Upper lobe of left lung (tissue), 6 donors: ENCODE results near the gene ATP2C1. TPM values are rescaled to one million over a fixed set of nuclear protein-coding genes. Genes with fewer than 3 reads are reported as not detected.

ENCODE experiments used
- ATAC-seq, 2 donors: fragments of 200-7000 bp; cut with Tn5 transposase; one replicate each; pipeline ENCODE4 v1.9.1; 2022; ENCODE audit warnings: mild to moderate bottlenecking in 2 of 2, moderate library complexity in 2 of 2; ENCODE audit not compliant: low FRiP score in 2 of 2
- DNase-seq, 2 donors: peaks; one replicate each; pipeline ENCODE4 v3.0.0-alpha.2; 2019 to 2020
- H3K27ac ChIP-seq, 4 donors: fragments of 200-600 bp; sonication (generic); one replicate each; pipeline ENCODE4 v1.5.1; 2016 to 2019
- H3K27me3 ChIP-seq, 4 donors: fragments of 200-600 bp; sonication (generic); one replicate each; pipeline ENCODE4 v1.5.1; 2017 to 2019
- H3K36me3 ChIP-seq, 4 donors: fragments of 200-600 bp; sonication (generic); one replicate each; pipeline ENCODE4 v1.5.1; 2016 to 2019
- H3K4me1 ChIP-seq, 4 donors: fragments of 200-600 bp; sonication (generic); one replicate each; pipeline ENCODE4 v1.5.1; 2018 to 2019
- H3K4me3 ChIP-seq, 4 donors: fragments of 200-600 bp; sonication (generic); one replicate each; pipeline ENCODE4 v1.5.1; 2017 to 2019; ENCODE audit warnings: mild to moderate bottlenecking in 2 of 4, moderate library complexity in 1 of 4
- H3K9me3 ChIP-seq, 4 donors: fragments of 200-600 bp; sonication (generic); one replicate each; pipeline ENCODE4 v1.5.1; 2018 to 2019
- EP300 ChIP-seq, 4 donors: sonication (generic); formaldehyde crosslinking; IDR thresholded peaks; one replicate each; pipeline ENCODE4 v1.5.1; 2017; ENCODE audit warnings: antibody characterized with exemption in 4 of 4, control low read depth in 2 of 4
- POLR2A ChIP-seq, 4 donors: fragments of 450-650 bp; IDR thresholded peaks; one replicate each; pipeline ENCODE4 v1.5.1; 2016 to 2017; ENCODE audit warnings: antibody characterized with exemption in 4 of 4, mild to moderate bottlenecking in 2 of 4
- POLR2AphosphoS5 ChIP-seq, 2 donors: sonication (generic); formaldehyde crosslinking; IDR thresholded peaks; one replicate each; pipeline ENCODE4 v1.5.1; 2017; ENCODE audit warnings: antibody characterized with exemption in 2 of 2
- WGBS, 2 donors: methylation state at CpG; one replicate each; pipeline ENCODE4 v1.1.5; 2017 to 2018; 5-methylcytosine and 5-hydroxymethylcytosine counted together
- total RNA-seq, 6 donors: library from RNA; depleted of rRNA in 4 of 6; stranded (reverse); fragments of >200 nt in 4 of 6; gene quantifications; one replicate each; pipeline versions ENCODE4 v1.1.0 to v1.2.1, GENCODE V29; 2016 to 2021
- TF ChIP-seq, protein P1 (sequence below), 6 experiments: fragments of 450-650 bp in 4 of 6; fragments of 200-600 bp in 2 of 6; sonication (generic) in 2 of 6; IDR thresholded peaks; one replicate each; pipeline ENCODE4 v1.5.1; 2016 to 2019; ENCODE audit warnings: antibody characterized with exemption in 6 of 6
- donor health status: DM: no; HTN: no; CAD: no; lungs with moderate emphysema.
- donor health status: DM: no; HTN: yes; CAD: no; lungs with severe emphysema.

The ATP2C1 gene
- total RNA-seq, 6 donors from 2014 or later: 50.3 to 131 (median 114) TPM

DNA sequence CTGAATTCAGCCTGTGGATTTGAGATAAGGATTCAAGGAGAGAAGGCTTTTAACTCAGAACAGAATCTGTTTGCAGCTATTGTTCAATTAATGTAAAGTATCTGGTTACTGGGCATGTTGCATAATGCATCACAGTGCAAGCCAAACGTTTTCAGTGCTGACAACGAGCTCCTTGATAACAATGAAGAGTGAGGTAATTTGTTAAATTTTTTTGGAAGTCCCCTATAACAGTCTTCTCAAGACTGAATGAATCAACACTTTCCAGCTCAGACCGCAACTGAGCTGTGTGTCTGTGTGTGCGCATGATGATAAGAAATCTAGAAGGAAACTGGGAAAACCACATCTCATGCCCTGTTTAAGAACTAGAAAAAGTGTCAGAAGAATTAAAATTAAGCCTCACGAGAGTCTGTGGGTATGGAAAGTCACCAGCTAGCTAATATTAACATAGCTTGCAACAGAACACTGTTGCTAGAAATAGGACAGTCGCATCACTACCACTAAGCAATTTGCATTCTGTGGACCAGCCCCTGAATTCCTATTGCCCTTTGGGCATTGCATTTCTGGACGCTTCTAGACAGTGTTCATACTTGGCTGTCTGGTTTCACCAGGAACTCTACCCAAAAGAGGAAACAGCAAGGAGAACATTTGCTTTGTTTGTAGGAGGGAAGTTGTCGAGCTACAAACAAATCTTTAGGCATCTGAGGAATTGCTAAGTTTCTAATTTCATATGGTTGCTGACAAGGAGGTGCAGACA is 43.7 kb upstream of the ATP2C1 start:
- TF ChIP-seq, protein P1, sequence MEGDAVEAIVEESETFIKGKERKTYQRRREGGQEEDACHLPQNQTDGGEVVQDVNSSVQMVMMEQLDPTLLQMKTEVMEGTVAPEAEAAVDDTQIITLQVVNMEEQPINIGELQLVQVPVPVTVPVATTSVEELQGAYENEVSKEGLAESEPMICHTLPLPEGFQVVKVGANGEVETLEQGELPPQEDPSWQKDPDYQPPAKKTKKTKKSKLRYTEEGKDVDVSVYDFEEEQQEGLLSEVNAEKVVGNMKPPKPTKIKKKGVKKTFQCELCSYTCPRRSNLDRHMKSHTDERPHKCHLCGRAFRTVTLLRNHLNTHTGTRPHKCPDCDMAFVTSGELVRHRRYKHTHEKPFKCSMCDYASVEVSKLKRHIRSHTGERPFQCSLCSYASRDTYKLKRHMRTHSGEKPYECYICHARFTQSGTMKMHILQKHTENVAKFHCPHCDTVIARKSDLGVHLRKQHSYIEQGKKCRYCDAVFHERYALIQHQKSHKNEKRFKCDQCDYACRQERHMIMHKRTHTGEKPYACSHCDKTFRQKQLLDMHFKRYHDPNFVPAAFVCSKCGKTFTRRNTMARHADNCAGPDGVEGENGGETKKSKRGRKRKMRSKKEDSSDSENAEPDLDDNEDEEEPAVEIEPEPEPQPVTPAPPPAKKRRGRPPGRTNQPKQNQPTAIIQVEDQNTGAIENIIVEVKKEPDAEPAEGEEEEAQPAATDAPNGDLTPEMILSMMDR (IDR thresholded peaks at IDR 0.05): no peak
- TF ChIP-seq EP300 (IDR thresholded peaks at IDR 0.05) (no peak), POLR2A (IDR thresholded peaks at IDR 0.05) (peak in 2 of 4 donors; percentile 20 to 52), POLR2AphosphoS5 (IDR thresholded peaks at IDR 0.05) (no peak)
- DNase-seq: peak in 1 of 2 donors; percentile 38
- H3K4me1 ChIP-seq: peaks cover 3 to 18% (median 8%) of the 10 kb centered on the region in 4 donors
- no peaks in the 10 kb centered on the region for H3K27me3 ChIP-seq
- peak; percentile 78 to 92 for ATAC-seq
- H3K27ac ChIP-seq: peak overlapping the region; percentile 32 to 69 (median 62)
- H3K4me3 ChIP-seq: peak overlapping the region in 2 of 4 donors; percentile 3 to 34
- WGBS, 2 donors: 7 to 12% methylated on average over 8 of the region's 8 CpGs
- H3K36me3 ChIP-seq: no peaks in the 10 kb centered on the region
- H3K9me3 ChIP-seq: no peaks in the 10 kb centered on the region

DNA sequence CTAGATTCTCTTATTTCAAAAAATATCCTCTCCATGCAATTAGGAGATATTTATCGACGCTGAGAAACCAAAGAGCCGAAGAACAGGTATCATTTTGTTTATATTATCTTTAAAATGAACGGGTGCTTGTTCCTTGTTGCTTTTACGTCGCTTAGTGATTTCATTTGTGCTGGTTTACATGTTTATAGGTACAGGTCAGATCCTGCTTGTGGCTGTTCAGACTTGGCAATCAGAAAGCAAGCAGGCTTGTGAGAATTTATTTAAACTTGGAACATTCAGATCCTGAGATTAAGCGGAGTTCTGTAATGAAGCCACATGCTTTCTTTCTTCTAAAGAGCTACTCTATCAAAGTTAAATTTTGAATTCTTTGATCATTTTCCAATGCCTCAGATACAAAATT is 43.0 kb upstream of the ATP2C1 start:
- WGBS, 2 donors: 44 to 47% methylated on average over 7 of the region's 7 CpGs
- Histone ChIP-seq H3K4me1 (peaks cover 3 to 18% (median 8%) of the 10 kb centered on the region in 4 donors), H3K27ac (peak overlapping the region; percentile 32 to 69 (median 62)), H3K27me3 (no peaks in the 10 kb centered on the region), H3K4me3 (peak overlapping the region in 2 of 4 donors; percentile 3 to 34), H3K36me3 (no peaks in the 10 kb centered on the region), H3K9me3 (no peaks in the 10 kb centered on the region)
- TF ChIP-seq, protein P1 (IDR thresholded peaks at IDR 0.05): no peak
- TF ChIP-seq POLR2AphosphoS5 (IDR thresholded peaks at IDR 0.05): no peak
- no peak for TF ChIP-seq EP300 (IDR thresholded peaks at IDR 0.05)
- TF ChIP-seq POLR2A (IDR thresholded peaks at IDR 0.05): no peak
- ATAC-seq: no peak
- DNase-seq: no peak

GRCh38 chr3:130851277-130851676 is 42.6 kb upstream of the ATP2C1 start:
- peaks cover 3 to 18% (median 8%) of the 10 kb centered on the region in 4 donors for H3K4me1 ChIP-seq
- DNase-seq (no peak), ATAC-seq (no peak)
- no peak for TF ChIP-seq POLR2A (IDR thresholded peaks at IDR 0.05)
- TF ChIP-seq EP300 (IDR thresholded peaks at IDR 0.05): no peak
- no peak for TF ChIP-seq POLR2AphosphoS5 (IDR thresholded peaks at IDR 0.05)
- TF ChIP-seq, protein P1 (IDR thresholded peaks at IDR 0.05): no peak
- H3K27me3 ChIP-seq: no peaks in the 10 kb centered on the region
- H3K4me3 ChIP-seq: peak overlapping the region in 1 of 4 donors; percentile 34
- no peaks in the 10 kb centered on the region for H3K36me3 ChIP-seq
- no peaks in the 10 kb centered on the region for H3K9me3 ChIP-seq
- H3K27ac ChIP-seq: peak overlapping the region in 3 of 4 donors; percentile 32 to 69 (median 65)

GRCh38 chr3:130853581-130853980 is 40.3 kb upstream of the ATP2C1 start:
- WGBS, 2 donors: 68 to 78% methylated on average over 2 of the region's 2 CpGs
- H3K27me3 ChIP-seq: no peaks in the 10 kb centered on the region
- no peak overlapping the region for H3K4me3 ChIP-seq
- no peaks in the 10 kb centered on the region for H3K36me3 ChIP-seq
- ATAC-seq: no peak
- H3K4me1 ChIP-seq: peaks cover 3 to 18% (median 8%) of the 10 kb centered on the region in 4 donors
- H3K9me3 ChIP-seq: no peaks in the 10 kb centered on the region
- DNase-seq: no peak
- TF ChIP-seq EP300 (IDR thresholded peaks at IDR 0.05) (no peak), POLR2AphosphoS5 (IDR thresholded peaks at IDR 0.05) (no peak)
- no peak overlapping the region for H3K27ac ChIP-seq

- Histone ChIP-seq H3K27ac (no peak overlapping the region), H3K27me3 (no peaks in the 10 kb centered on the region), H3K9me3 (no peaks in the 10 kb centered on the region), H3K36me3 (no peaks in the 10 kb centered on the region), H3K4me3 (no peak overlapping the region), H3K4me1 (peaks cover under 1 to 13% (median 3%) of the 10 kb centered on the region in 4 donors)
- ATAC-seq (no peak), DNase-seq (no peak)
- TF ChIP-seq, protein P1 (IDR thresholded peaks at IDR 0.05): no peak
- TF ChIP-seq POLR2A (IDR thresholded peaks at IDR 0.05): no peak
- TF ChIP-seq POLR2AphosphoS5 (IDR thresholded peaks at IDR 0.05): no peak
- no peak for TF ChIP-seq EP300 (IDR thresholded peaks at IDR 0.05)
- 82 to 94% methylated on average over 5 of the region's 5 CpGs for WGBS, 2 donors
Observed at GRCh38 chr3:130854208-130854864, 39.5 kb upstream of the ATP2C1 start.
